Measurements from ENCODE around the gene HIRIP3.
A peak's percentile ranks its signal among the peaks of the same experiment; 100 is the strongest.
"Not testable (repeated sequence)": the region's sequence is repeated elsewhere in the genome, so short reads cannot be mapped to it uniquely, and the experiment has no call there.

HIRIP3 gene

DNA sequence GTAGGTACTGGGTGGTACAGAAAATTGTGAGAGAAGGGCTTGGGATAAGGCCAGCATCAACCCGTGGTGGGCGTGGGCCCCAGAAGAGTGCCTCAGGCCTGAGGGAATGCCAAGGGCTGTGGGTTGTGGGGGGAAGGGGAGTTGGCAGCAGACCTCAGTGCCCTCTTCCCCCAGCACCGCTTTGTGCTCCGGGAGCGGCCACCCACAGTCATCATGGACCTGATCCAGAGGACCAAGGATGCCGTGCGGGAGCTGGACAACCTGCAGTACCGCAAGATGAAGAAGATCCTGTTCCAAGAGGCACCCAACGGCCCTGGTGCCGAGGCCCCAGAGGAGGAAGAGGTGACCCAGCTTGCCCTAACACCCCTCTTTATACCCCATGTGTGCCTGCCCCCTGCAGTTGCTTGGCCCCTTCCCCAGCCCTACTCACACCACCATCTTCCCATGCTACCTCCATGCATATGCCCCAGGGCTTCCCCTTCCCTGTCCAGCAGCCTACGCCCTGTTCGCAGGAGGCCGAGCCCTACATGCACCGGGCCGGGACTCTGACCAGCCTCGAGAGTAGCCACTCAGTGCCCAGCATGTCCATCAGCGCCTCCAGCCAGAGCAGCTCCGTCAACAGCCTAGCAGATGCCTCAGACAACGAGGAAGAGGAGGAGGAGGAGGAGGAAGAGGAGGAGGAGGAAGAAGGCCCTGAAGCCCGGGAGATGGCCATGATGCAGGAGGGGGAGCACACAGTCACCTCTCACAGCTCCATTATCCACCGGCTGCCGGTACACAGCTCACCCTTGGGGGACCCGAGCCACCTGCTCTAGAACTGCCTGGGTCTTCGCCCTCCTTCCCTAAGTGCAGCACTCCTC lies 12.6 kb downstream of the HIRIP3 start:
- DNase-seq = no peak

DNA sequence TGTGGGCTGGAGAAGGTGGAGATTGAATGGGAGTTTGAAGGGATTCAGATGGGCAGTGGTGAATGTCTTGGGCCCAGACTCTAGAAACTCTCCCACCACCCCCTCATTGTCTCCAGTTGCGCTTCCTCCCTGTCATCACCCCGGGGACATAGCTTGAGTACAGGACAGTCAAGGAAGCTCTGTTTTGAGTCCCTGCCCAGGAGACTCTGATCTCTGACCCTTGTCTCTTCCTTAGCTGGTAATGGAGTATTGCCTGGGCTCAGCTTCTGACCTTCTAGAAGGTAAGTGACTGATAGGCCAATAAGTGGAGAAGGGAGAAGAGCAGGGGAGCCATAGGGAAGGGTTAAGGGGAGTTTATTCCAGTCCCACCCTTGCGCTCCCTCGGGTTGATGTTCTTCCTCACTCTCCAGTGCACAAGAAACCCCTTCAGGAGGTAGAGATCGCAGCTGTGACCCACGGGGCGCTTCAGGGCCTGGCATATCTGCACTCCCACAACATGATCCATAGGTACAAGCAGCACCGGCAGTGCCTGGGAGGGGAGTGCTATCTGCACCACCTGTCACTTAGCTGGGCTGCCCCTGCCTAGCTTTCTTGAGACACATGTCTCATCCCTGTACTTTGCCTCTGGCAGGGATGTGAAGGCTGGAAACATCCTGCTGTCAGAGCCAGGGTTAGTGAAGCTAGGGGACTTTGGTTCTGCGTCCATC lies 16.7 kb downstream of the HIRIP3 start:
- no peak for DNase-seq

DNA sequence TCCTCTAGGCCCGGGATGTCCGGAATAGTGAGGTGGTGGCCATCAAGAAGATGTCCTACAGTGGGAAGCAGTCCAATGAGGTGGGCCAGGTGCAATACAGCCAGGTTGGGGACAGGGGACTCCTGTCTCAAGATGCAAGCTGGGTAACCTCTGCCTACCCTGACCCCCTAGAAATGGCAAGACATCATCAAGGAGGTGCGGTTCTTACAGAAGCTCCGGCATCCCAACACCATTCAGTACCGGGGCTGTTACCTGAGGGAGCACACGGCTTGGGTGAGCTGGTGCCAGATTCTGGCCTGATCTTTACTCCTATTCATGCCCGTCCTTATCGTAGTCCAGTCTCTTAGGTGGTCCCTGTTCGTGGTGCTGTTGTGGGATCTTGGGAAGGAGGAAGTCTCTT lies 17.3 kb downstream of the HIRIP3 start:
- no peak for DNase-seq

DNA sequence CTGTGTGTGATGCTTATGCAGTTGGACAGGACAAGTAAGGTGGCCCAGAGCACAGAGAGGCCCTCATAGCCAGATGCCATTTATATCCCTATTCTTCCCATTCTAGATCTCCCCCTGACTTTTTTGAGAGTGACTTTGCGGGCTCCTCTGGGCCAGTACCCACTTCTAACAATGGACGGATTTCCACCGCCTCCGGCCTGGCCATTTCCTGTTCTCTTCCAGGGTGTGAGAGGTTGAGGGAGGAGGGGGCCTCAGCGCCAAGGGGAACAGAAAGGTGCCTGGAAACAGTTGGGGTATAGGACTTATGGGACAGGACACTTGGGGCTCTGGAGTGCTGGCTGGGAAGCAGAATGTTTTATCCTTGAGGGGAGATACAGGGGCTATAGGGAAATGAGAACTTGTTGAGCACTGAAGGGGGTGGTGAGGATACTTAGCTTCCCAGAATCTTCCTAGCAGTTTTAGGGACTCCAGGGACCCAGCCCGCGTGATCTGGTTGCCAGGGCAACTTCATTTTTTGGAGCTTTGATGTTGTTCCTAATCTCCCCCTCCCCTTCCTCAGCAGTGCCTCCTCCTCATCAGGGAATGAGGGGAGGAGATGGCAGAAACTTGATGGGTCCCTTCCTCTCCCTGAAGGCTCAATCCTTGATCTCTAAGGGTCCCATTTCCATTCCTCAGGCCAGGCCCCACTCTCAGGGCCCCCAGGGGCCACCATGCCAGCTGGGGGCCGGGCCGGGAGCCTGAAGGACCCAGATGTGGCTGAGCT lies 18.2 kb downstream of the HIRIP3 start:
- DNase-seq = no peak

DNA sequence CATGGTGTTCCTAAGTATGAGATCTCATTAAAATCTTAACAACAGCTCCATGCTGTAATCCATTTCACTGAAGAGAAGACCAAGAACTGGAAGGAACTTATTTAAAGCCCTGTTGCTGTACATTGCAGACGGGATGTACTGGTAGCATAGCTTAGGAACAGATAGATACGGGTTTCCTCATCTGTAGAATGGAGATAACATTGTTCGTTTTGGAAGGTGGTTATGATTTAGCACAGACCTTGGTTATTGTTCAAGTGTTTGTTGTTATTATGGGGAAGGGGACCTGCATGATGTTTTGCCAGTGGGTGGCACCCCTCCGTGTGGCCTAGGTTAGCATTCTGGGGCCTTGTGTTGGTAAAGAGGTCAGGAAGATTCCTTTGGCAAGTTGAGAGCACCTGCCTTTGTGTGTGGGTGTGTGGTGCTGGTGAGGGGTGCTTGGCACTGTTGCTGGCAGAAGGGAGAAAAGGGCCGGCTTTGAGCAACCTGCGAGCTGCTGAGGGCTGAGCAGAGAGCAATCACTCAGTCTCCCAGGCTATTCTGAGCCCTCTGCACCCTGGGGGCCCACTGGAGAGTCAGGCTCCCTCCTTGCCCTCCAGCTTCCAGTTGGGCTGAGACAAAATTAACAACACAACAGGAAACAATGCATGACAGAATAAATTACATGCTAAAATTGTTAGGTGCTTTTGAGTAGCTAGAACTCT lies 19.5 kb downstream of the HIRIP3 start:
- DNase-seq = no peak

DNA sequence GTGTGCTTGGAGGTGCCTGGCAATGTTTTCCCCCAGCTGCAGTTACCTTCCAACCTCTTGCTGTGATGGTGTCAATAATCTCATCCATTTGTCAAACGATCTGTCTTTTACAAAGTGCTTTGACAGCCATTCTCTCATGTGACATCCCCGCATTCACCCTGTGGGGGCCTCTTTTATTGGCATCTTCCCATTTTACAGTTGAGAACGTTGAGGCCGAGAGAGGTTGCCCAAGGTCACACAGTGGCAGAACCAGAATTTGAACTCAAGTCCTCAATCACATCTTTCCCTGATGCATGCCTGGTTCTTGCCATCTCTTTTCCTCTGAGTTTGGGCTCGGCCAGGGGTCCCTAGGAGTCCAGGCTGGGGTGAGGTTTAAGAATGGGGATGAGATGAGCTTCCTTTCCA lies 20.3 kb downstream of the HIRIP3 start:
- no peak for DNase-seq

DNA sequence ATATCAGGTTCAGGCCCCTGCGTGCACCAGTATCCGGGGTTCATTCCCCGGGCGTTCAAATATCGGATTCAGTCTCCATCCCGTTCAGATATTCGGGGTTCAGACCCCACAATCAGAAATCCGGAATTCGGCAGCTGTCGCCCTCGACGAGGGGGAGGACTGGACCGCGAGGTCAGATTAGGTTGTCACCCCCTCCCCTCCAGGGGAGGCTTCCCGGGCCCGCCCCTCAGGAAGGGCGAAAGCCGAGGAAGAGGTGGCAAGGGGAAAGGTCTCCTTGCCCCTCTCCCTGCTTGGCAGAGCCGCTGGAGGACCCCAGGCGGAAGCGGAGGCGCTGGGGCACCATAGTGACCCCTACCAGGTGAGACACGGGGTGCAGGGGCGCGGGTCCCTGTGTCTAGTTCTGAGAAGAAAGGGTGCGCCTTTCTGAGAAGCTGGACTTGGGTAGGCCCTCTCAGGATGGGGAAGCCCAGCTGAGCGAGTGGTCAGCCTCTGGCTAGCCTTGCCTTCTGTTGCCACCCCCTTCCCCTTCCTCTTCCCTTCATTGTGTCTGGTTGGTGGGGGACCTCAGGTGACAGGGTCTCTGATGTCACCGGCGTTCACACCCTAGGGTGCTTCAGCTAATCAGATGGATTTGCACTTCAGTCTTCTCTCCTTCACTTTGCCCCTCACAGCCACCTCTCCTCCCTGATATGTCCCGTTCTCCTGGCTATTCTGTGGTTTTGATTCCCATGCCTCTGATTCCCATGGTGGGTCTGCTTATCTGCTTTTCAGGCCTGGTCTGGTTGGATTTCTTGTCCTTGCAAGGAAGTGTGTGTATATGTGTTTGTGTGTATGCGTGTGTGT lies 20.9 kb downstream of the HIRIP3 start:
- peak; percentile 10 for DNase-seq

DNA sequence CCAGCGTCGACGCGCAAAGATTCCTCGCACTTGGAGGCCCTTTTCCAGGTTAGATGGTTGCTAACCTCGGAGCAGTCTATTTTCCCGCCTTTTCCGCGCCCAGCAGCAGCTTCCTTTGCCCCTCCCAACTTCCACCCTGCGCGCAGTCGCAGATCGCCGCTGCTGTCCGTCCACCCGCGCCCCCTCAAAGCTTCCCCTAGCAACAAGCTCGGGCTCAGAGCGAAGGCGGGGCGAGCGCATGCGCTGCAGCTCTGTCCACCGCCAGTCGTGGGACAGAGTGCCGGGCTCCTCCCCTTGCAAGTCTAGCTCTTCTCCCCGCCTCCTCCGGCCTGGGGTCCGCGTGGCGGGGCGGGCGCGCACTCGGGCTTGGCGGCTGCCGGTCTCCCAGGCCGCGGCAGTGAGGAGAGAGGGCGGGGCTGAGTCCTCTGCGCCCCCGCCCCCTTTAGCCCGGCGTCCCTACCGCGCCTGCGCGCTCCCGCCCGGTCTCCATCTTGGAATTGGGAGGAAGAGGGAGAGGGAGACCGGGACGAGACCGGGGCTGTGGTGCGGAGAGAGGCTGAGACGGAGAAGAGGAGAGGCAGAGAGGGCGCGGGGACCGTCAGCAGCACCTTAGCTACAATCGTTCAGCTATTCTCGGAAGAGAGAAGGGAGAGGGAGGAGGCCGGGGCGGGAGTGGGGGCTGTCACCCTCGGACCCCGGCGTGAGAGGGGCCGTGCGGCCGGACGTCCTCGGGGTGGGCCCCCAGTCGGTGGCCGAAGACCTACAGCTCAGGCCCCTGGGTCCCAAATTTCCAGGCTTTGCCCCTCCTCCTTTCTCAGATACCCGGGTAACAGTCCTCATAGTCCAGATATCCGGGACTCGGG lies 21.8 kb downstream of the HIRIP3 start, which contains the start of gene TAOK2:
Gene TAOK2 (plus strand): TSS at position 485 of the 863 bp plus-strand sequence. CDS start 3,905 bp downstream, outside the sequence.
- DNase-seq = peak; percentile 97

DNA sequence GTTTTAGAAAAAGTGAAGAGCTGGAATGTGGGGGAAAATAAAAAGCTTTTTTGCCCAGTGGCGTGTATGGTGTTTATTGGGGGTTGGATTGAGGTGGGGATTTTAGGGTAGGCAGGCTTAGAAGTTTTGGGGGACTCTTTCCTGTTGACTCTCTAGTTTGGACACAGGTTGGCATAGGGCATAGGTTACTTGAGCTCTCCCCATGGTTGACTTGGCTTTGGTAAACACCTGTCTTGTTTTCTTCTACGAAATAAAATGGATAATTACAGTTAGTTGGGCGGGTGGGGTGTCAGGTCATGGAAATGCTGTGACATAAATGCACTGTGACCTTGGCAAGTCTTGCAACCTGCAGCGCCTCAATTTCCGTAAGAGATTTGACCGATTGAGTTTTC lies 22.4 kb downstream of the HIRIP3 start:
- DNase-seq = no peak

DNA sequence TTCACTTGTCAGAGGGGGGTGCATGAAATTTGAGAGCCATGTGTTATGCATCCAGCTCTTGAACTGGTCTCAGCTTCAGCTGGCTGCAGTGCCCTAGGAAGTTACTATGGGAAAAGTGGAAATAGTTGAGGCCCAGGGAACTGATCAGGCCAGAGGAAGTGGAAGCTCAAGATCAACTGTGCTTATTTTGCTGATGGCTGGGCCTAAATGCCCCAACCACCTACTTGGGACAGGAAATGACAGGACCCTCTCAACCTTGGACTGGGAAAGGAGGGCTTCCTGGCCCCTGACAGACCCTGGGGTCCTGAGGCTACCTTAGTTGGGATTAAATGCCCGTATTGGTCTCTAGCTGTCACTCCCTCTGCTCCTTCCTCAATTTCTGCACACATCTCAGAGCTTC lies 22.9 kb downstream of the HIRIP3 start:
- DNase-seq = no peak

DNA sequence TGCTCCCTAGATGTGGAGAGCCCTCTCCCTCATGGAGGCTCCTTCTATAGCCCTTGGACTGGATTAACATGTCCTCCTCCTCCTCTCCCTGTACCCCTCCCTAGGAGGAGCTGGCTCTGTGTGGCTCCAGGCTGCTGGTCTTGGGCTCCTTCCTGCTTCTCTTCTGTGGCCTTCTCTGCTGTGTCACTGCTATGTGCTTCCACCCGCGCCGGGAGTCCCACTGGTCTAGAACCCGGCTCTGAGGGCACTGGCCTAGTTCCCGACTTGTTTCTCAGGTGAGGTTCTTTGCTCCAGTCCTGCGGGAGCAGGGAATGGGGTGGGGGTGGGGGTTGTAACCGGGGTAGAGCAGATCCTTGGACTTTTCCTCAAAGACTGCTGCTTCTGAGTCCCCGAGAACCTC lies 24.1 kb downstream of the HIRIP3 start:
- DNase-seq = no peak

DNA sequence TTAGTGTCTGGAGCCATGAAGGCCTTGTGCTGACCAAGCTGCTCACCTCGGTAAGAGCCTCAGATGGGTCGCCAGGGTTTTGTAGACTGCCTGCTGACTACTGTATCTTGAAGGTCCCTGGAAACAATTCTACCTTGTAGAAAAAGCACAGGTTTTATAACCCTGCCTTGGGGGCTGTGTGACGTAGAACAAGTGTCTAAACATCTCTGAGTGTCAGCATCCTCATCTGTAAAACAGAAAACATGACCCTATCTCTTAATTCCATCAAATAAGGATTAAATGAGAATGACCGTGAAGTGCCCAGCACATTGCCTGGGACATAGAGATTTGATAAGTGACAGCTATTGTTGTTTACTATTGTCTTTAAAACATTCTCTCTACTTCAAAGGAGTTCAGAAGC lies 27.2 kb downstream of the HIRIP3 start:
- no peak for DNase-seq

DNA sequence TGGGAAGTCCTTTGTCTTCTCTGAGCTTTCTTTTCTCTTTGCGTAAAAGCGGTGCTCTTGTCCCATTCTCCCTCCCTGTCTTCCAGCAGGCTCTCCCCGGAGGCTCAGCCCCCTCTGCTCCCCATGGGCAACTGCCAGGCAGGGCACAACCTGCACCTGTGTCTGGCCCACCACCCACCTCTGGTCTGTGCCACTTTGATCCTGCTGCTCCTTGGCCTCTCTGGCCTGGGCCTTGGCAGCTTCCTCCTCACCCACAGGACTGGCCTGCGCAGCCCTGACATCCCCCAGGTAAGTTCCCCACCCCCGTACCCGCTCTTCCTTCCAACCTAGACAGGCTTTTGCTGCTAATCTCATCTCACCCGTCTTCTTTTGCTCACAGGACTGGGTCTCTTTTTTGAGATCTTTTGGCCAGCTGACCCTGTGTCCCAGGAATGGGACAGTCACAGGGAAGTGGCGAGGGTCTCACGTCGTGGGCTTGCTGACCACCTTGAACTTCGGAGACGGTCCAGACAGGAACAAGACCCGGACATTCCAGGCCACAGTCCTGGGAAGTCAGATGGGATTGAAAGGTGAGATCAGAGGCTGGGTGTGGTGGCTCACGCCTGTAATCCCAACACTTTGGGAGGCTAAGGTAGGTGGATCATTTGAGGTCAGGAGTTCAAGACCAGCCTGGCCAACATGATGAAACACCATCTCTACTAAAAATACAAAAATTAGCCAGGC lies 32.2 kb downstream of the HIRIP3 start:
- DNase-seq = no peak

DNA sequence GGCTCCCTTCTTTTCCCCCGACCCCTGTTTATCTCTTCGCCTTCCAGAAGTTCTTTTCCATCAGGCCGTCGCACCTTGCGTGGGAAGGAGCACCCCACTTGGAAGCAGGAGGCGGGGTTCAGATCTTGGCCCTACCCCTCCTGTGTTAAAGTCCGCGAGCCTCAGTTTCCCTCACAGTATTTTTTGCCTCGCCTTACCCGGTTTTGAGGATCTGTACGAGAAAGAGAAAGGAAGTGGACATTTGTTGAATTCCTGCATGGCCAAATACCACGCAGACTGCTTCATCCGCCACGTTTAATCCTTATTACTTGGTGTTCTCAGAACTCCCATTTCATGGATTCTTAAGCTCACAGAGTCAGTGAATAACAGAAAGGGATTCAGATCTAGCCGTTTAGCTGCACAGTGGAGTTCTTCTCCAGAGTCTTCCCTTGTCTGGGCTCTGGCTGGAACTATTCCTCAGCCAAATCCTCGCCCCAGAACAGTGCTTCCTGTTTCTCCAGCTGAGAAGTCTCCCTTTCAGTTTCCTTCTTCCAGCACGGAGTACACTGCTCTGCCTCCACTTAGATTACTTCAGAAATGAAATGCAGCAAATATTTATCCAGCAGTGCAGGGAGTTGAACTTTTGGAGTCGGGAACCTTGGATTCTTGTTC lies 32.9 kb downstream of the HIRIP3 start:
- no peak for DNase-seq

DNA sequence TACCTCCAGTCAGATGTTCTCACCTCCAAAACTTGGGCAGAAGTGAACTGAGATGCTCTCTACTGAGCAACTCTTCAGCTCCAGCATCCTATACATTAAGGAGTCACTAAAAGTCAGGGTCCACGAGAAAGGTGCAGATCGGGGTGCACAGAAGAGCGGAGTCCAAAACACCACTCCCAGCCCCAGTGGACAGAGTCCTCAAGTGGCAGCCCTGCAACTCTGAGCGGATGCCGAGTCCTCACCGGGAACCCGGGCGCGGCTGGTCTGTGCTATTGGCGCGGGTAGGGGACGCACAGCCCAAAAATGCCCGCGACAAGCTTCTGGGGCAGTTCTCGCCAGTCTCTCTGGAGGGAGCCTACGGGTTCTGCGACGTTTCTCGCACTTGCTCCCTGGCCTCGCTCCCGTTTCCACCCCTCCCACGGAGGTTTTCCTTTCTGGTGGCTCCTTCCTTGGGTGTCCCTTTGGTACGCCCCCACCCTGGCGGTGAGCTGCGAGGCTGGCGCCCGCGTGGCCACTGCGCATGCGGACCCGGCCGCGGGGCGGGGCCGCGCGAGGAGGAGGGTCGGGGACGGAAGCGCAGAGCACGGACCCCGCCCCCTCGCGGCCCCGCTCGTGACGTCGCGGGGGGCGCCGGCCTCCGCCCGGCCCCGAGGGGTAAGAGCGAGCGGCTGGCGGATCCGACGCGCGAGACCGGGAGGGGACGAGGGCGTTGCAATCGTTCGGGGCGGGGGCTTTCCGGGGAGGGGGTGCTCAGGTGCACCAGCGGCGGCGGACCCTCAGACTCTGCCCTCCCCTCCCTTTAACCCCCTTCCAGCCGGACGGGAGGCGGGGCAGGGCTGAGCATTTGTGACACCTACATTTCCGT lies 33.7 kb downstream of the HIRIP3 start, which contains the start of gene TMEM219:
Gene TMEM219 (plus strand): TSS at position 601 of the 865 bp plus-strand sequence. CDS start 1,065 bp downstream, outside the sequence.
- DNase-seq = peak; percentile 95

DNA sequence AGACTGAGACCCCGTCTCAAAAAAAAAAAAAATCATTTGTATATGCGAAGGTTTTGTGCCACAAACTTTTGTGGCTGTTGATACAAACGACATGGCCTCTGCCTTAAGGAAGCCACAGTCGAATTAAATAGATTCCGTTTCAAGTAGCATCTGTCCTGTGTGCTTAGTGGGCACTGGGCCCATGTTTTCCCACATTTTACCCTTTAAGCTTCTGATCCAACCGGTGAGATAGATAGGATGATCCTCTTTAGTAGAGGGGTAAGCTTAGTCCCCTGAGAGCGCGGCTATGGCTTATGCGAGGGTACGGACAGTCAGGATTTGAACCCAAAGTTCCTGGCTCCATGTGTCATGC lies 34.3 kb downstream of the HIRIP3 start:
- no peak for DNase-seq

DNA sequence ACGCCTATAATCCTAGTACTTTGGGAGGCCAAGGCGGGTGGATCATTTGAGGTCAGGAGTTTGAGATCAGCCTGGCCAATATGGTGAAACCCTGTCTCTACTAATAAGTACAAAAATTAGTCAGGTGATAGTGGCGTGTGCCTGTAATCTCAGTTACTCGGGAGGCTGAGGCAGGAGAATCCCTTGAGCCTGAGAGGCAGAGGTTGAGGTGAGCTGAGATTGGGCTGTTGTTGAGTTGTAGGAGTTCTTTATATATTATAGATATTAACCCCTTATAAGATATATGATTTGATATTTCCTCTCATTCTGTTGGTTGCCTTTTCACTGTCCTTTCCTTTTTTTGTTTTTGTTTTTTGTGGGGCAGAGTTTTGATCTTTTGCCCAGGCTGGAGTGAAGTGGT lies 35.6 kb downstream of the HIRIP3 start:
- DNase-seq = not testable (repeated sequence)

DNA sequence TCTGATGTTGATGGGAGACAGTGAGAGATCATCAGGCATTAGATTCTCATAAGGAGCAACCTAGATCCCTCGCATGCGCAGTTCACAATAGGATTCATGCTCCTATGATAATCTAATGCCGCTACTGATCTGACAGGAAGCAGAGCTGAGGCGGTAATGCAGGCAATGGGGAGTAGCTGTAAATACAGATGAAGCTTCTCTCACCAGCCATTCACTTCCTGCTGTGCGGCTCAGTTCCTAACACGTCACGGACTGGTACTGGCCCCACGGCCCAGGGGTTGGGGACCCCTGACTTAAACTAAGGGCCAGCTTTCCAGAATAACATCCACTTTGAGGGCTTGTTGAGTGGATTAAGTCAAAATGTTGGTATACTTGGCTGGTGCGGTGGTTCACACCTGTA lies 36.1 kb downstream of the HIRIP3 start:
- DNase-seq = no peak

DNA sequence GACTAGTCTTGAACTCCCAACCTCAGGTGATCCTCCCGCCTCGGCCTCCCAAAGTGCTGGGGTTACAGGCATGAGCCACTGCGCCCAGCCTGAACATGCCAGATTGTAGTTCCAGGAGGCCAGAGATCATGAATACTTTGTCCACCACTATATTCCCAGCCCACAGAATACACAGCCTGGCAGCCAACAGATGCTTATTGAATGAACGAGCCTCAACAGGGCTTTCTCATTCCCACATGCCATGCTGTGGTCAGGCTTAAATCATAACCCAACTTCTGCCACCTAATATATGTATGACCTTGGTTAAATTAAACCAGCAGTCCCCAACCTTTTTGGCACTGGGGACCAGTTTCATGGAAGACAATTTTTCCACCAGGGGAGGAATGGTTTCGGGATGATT lies 36.7 kb downstream of the HIRIP3 start:
- DNase-seq = no peak

Measured in activated naive CD4-positive, alpha-beta T cell treated with Interleukin-2 at 50 U/mL for 16 hours (primary cell).